Measurements from ENCODE around the gene SPTLC2.

SPTLC2 gene

GRCh38 chr14:77498120-77498979 lies 118.1 kb downstream of the SPTLC2 start, which contains the start of gene ISM2:
Gene ISM2 (minus strand): TSS chr14:77498816. CDS start chr14:77498793, 23 bp downstream.
- DNase-seq: peak; percentile 32

- DNase-seq: no peak
Measured at GRCh38 chr14:77495334-77495733, 121.1 kb downstream of the SPTLC2 start.

DNA sequence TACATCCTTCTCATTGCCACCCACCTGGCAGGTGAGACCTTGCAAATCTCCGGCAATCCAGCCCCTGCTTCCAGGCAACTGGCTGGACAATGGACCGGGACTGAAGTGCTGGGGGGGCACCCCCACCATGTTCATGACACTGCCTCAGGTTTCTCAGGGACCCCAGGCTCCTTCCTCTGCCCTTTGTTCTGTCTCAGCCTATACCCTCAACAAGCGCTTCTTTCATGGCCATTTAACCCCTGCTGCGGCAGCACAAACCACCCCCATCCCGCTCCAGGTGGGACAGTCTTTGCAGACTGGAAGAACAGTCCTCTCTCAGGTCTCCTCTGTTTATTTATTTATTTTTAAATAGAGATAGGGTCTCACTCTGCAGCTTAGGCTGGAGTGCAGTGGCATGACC lies 125.4 kb downstream of the SPTLC2 start:
- no peak for DNase-seq

DNA sequence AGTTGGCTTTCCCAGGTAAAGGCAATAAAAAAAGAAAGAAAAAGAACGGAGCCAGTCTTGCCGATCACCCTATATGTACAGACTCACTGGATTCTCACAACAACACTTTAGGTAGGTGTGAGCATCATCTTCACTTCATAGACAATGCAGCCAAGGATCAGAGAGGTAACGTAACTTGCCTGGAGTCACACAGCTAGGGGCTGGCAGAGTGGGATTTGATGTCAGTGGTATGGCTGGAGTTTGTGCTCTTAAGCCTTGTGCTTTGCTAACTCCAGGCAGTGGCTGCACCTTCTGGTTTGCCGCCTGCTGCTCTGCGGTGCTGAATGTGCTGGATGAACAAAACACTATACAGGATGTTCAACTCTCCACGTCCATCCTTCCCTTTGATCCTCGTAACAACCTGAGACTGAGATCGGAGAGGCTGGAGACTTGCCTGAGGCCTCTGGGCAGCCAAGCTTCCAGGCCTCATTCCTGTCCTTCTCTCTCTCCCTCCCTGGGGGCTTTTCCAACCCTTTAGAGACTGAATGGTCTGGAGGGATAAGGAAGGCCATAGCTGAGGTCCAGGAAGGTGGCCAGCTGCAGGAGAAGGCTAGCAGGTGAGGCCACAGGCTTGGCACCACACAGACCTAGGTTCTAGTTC lies 126.0 kb downstream of the SPTLC2 start:
- DNase-seq: no peak

DNA sequence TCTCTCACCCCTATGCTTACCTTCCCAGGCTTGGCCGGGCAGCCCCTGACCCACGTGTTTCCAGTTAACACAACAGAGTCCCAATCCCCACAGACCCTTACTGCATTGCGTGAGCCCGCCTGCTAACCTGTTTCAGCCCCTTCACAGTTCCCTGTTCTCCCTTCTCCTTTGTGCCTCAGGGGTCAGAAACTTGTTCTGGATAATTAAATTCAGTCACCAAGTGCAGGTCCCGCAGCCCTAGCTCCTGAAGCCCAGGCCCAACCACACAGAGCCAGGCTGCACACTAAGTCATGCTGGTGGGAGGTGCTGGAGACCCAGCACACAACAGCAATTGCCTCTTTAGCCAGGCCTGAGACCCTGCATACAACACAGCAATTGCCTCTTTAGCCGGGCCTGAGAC lies 127.4 kb downstream of the SPTLC2 start:
- no peak for DNase-seq

- DNase-seq: no peak
Measured at GRCh38 chr14:77488558-77488957, 127.9 kb downstream of the SPTLC2 start.

DNA sequence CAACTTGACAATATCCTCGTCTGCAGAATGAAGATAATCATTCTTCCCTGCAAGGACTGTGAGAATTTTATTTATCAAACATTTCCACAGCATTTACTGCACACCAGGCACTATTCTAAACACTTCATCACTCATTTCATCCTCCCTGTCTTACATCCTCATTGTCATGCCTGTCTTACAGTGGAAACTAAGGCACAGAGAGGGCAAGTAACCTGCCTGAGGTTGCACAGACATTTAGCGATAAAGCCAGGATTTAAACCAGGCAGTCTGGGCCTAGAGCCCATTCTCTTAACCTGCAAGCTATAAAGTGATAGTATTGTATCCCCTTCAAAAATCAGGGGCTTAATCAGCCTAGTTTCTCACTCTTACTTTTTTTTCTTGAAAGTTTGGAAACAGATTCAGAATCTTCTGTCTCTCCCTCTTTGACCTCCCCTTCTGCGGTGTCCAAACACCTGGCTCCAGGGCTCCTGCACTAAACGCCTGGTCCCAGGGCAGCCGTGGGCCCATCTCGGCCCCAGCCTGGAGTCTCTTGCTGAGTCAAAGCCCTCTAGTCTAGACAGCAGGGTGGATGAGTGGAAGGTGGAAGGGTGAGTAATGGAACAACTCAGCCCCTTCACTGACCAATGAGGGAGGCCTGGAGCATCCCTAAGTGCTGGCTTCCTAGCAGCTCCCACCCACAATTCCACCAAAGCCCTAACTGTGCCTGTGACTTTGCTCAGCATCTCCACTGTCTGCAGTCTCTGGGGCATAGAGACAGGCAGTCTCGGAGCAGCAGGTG lies 130.3 kb downstream of the SPTLC2 start:
- no peak for DNase-seq

DNA sequence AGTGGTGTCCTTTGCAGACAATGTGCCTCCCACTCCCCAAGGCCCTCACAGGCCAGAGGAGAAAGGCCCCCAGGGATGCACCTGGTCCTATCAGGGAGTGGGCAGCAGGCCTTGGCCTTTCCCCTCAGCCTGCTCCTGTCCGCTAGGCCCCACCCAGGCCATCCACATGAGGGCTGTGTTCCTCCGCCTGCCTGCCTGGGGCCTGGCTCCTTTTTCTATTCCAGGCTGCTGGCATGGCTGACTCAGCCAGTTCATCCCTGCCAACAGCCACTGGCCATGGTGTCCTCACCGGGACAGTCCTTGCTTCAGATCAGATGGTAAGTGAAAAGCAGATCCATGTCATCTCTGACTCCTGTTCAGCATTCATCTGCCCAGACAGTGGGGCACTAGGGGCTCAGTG lies 131.2 kb downstream of the SPTLC2 start:
- no peak for DNase-seq

DNA sequence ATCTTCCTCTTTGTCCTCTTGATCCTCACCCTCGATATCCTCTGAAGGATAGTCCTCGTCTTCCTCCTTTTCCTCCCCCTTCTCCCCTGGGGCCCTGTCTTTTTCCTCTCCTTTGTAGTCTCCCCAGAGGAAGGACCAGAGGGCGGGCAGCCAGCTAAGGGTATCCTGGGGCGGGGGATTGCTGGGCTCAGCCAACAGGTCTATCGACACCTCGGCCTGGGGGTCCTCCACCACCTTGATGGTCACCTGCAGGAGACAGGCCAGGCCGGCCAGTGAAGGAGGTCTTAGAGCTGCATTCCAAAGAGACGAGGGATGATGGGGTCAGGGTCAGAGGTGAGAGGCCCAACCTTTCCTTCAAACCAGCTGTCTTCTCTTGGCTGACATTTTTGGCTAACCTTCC lies 134.0 kb downstream of the SPTLC2 start:
- DNase-seq: no peak

DNA sequence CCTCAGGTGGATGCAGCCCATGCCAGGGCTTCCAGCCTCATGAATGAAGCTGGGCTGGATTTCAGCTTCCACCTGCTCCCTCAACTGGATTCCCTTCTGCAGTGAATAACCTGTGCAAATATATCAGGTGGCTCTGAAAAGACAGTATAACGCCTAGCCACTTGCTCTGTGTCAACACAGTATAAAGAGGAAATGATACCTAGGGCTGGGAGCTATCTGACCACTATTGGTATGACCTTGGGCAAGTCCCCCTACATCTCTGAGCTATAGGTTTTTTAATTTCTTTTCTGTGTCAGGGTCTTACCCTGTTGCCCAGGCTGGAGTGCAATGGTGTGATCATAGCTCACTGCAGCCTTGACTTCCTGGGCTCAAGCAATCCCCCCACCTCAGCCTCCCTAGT lies 137.6 kb downstream of the SPTLC2 start:
- no peak for DNase-seq

DNA sequence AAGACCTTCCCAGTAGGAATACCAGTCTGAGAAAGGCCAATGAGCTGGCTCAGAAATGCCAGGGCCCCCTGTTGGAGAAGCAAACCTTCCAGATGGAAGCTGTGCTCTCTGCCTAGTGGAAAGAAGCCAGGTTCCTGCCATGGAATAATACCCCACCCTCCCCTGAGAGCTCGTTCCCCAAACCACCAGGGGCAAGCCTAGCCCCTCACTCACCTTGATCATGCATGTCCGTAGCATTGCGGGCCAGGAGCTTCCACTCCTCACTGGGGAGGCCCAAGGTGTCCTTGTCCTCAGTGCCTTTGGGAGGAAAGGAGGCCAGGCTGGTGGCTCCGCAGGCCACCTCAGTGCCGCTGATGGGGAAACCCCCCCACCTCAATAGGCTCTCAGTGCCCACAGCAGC lies 138.4 kb downstream of the SPTLC2 start:
- no peak for DNase-seq

DNA sequence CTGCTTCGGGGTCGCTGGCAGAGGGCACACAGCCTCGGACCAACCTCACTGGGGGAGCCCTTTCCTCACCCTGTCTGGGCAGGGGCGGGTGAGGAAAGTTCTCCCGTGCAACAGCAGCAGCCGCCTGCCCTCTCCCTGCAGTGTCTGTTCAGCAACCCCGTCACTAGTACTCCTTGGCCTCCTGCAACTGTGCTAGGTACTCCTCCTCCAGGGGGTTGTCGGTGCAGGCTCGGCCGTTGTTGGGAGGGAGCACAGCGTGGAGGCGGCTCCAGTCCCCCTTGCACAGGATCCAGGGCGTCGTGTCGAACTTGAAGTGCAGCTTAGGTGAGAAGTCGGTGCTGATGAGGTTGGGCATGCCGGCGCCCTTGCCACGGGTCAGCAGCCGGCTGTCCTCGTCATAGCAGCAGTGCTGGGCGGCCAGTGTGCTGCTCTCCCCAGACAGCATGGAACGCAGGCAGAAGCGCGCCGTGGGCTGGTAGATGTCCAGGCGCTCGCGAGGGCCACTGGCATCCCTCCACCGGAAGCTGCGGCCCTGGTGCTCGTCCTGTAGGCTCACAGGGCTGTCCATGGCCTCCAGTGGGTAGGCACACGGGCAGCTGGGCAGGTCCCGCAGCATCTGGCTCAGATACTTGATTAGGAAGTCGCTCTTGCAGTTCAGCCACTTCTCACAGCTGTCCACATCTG lies 140.9 kb downstream of the SPTLC2 start:
- no peak for DNase-seq

DNA sequence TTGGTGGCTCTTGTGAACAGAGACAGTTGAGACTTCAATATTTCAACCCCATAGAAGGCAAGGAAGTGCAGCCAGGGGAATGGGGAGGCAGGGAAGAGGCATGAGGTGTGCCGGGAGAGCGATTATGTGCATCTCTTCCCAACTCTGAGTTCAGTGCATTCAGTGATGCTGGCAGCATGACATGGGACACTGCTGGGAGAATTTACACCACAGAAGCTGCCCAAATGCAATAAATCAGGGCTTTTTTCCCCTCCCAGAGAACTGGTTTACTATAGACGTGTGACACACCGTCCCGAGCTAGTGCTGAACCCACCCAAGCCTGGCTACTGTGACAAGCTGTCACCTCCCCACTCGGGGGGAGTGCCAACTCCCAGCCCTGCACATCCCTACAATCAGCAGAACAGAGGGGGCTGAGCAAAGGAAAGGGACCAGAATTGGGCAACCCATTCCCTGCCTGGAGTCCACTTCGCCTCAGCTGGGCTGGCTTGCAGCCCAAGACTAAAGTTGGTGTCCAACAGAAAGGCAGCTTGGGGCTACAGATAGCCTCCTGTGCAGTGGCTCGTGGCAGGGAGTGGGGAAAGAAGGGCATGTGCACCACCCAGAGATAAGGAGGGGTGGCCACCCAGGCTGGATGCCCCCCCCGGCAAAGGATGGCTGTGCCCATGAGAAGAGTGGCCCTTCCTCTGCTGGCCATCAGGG lies 141.8 kb downstream of the SPTLC2 start:
- DNase-seq: no peak

DNA sequence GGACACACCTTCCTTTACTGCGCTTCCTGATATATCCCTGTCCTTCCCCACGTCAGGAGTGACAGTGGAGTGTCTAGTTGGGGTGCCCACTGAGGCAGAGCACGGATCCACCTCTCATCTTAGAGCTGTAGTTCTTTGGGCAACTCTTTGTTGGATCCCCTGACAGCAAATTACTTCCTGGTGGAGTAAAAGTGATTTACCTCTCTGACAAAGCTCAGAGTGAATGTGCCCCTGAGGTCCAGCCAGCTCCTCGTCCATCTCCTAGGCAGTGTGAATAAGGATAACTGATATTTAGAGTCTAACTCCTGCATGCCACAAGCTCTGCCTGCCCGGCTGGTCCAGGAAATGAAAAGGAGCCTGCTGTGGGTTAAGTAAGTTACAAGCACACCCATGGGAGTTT lies 142.5 kb downstream of the SPTLC2 start:
- DNase-seq: no peak

- DNase-seq: no peak
Measured at GRCh38 chr14:77470224-77470870, 146.1 kb downstream of the SPTLC2 start.

DNA sequence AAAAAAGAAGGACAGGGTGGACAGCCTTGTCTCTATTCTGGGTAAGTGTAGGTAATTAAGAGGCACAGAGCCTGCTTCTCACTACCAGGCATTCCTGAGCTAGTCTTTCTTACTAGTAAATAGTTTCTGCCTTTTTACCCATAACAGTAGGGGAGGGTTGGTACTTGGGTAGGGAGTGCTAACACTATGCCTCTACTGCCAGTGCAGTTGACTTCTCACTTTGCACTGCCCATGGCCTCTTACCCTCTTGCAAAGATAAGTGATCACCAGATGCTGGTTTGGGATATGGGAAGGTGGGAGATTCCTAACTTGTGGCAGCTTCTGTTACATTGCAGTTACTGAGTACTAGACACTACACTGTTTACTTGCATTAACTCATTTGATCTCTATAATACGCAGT lies 146.9 kb downstream of the SPTLC2 start:
- DNase-seq: no peak

DNA sequence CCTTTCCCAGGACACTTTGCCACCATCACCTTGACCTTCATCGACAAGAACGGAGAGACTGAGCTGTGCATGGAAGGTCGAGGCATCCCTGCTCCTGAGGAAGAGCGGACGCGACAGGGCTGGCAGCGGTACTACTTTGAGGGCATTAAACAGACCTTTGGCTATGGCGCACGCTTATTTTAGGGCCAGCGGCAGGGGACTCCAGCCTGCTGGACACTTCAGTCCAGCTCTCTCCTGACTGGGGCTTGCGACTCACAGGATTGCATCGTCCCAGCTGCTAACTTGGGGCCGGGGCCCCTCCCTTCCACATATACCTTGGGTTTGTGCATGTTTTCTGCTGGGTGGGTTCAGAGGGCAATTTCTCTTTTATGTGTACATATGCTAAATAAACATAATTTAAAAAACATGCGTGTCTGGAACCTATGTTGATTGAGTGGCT lies 147.4 kb downstream of the SPTLC2 start:
- no peak for DNase-seq

DNA sequence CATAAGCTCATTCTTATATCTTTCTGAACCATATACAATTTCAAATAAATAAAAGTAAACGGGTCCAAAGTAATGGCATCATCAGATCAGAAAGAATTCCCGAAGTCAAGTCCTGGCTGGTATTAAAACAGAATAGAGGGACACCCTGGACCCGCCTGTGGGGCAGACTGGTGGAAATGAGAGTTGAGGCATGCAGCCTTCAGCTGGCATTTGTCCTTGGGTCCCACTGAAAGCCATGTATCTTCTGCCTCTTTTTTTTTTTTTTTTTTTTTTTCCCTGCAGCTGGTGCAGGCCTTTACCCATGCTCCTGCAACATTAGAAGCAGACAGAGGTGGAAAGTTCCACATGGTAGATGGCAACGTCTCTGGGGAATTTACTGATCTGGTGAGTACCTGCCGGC lies 148.6 kb downstream of the SPTLC2 start:
- DNase-seq: no peak

- DNase-seq: peak; percentile 48
Measured at GRCh38 chr14:77459072-77459723, 157.2 kb downstream of the SPTLC2 start.

DNA sequence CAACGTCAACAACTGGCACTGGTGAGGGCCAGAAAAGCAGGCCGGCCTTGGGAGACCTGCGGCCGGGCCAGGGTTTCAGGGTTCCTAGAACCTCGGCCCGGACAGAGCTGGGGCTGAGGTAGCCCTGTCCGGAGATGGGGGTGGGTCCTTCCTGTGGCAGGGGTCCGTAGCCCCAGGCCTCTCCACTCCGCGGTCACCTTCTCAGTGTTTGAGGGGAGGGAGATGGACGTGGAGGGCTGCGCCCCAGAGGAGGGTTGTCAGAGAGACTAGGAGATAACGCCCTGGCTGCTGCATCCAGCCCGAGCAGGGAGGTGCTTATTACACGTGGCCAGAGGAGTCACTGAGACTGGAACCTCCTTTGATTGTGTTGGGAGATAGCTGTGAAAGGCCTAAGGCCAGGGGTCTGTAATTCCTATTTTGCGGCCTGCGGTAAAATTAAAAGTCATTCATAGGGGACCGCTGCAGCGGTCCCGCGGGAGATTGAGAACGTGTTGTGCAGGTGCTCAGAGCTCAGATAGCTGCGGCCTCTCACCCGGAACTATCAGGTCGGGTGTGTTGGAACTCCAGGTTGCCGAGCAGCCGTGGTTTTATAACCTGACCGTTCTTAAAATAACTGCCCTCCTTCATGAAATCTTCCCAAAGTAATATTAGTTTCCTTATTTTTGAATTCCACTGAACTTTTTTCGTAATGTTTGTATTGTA lies 158.0 kb downstream of the SPTLC2 start:
- peak; percentile 25 for DNase-seq

All from stimulated activated CD4-positive, alpha-beta T cell treated with anti-CD3 and anti-CD28 coated beads, Interleukin-12 subunit alpha, Interleukin-12 subunit beta, amount 100 ng/mL, for 4 hours (primary cell).